GM21423 (cell line): ENCODE results near the gene ADA.
"Not testable (repeated sequence)": the region's sequence is repeated elsewhere in the genome, so short reads cannot be mapped to it uniquely, and the experiment has no call there.

Experiments used
- ATAC-seq: cut with Tn5 transposase; IDR thresholded peaks from one replicate; pipeline ENCODE4 v1.9.1; 2021; ENCODE audit warnings: mild to moderate bottlenecking, moderate library complexity; ENCODE audit not compliant: unreplicated experiment

The ADA gene

GRCh38 chr20:44601236-44601671, 50.2 kb downstream of the ADA start:
- no peak for ATAC-seq

GRCh38 chr20:44600758-44601201, 50.7 kb downstream of the ADA start:
- ATAC-seq, result no peak

GRCh38 chr20:44600301-44600700, 51.2 kb downstream of the ADA start:
- ATAC-seq, result no peak

GRCh38 chr20:44599715-44600114, 51.8 kb downstream of the ADA start:
- no peak for ATAC-seq

- peak; percentile 60 for ATAC-seq
Measured at GRCh38 chr20:44598423-44599305, 52.8 kb downstream of the ADA start.

- ATAC-seq, result no peak
Measured at GRCh38 chr20:44597930-44598329, 53.6 kb downstream of the ADA start.

- ATAC-seq, result no peak
Measured at GRCh38 chr20:44597516-44597915, 54.0 kb downstream of the ADA start.

- no peak for ATAC-seq
Measured at GRCh38 chr20:44596876-44597275, 54.6 kb downstream of the ADA start.

- ATAC-seq, result no peak
Measured at GRCh38 chr20:44596010-44596409, 55.5 kb downstream of the ADA start.

- ATAC-seq, result peak; percentile 41
Measured at GRCh38 chr20:44594730-44595129, 56.8 kb downstream of the ADA start.

GRCh38 chr20:44593751-44594150, 57.7 kb downstream of the ADA start:
- ATAC-seq, result no peak

GRCh38 chr20:44592366-44592765, 59.1 kb downstream of the ADA start:
- ATAC-seq, result no peak

- no peak for ATAC-seq
Measured at GRCh38 chr20:44590980-44591778, 60.3 kb downstream of the ADA start.

- no peak for ATAC-seq
Measured at GRCh38 chr20:44589537-44589936, 62.0 kb downstream of the ADA start.

GRCh38 chr20:44588321-44588720, 63.2 kb downstream of the ADA start:
- not testable (repeated sequence) for ATAC-seq

- ATAC-seq, result no peak
Measured at GRCh38 chr20:44587035-44587980, 64.2 kb downstream of the ADA start.

GRCh38 chr20:44586289-44586911, 65.1 kb downstream of the ADA start:
- ATAC-seq, result peak; percentile 66

- ATAC-seq, result peak; percentile 31
Measured at GRCh38 chr20:44585057-44585963, 66.2 kb downstream of the ADA start.

- no peak for ATAC-seq
Measured at GRCh38 chr20:44584162-44584561, 67.3 kb downstream of the ADA start.
